ENCODE measurements around the gene TMPRSS11F.

The TMPRSS11F gene

DNA sequence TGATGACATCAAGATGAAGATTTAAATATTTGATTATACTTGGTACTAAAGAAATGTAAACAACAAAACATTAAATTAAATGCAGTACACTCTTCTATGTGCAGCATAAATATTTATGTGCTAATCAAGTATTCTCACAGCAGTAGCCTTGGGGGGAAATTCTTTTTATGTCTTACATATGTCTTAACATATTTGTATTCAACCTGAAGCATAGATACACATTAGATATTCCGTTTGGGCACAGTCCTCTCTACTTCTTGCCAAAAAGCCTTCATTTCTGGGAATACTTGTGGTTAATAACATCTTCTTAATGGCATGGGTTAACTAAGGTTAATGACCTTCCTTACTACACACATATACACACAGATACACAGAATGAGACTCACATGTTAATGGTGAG is 19.8 kb downstream of the TMPRSS11F start:
- Histone ChIP-seq H3K27me3 (no peaks in the 10 kb centered on the region), H3K36me3 (no peaks in the 10 kb centered on the region), H4K20me1 (no peaks in the 10 kb centered on the region), H3K4me1 (no peaks in the 10 kb centered on the region), H3K27ac (no peak overlapping the region), H3K4me3 (no peak overlapping the region), H3K9ac (no peak overlapping the region), H3K4me2 (no peak overlapping the region), H3K9me3 (replicated peaks in 1 of 11) (0 out of 22 replicates have a peak, but pooled peaks cover 0 to under 1% (median 0%) of the 10 kb centered on the region in 11 experiments)
- no peak for TF ChIP-seq Cebpa-rat (IDR thresholded peaks at IDR 0.05)

DNA sequence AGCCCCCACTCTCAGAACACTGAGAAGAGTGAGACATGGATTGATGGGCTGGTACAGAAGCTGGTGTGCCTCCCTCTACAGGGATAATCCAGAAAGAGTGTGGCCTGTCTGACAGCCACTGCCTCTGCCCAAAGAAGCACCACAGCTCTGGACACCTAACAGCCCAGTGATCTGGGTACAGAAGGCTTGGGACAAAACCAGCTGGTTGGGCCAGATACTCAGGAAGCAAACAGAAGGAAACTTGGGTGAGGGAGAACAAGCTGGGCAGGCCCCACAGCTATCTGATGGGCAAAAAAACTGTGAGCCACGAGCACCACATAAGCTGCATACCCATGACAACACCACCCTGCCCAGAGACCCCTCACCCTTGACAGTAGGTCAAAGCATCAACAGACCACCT is 46.9 kb downstream of the TMPRSS11F start:
- Histone ChIP-seq H4K20me1 (no peaks in the 10 kb centered on the region), H3K9me3 (replicated peaks in 1 of 11) (peaks cover 0 to 8% (median 0%) of the 10 kb centered on the region in 11 experiments; a peak in 2 of 22 replicates), H3K4me1 (no peaks in the 10 kb centered on the region), H3K36me3 (no peaks in the 10 kb centered on the region), H3K9ac (no peak overlapping the region), H3K27ac (no peak overlapping the region), H3K4me3 (no peak overlapping the region), H3K4me2 (no peak overlapping the region), H3K27me3 (no peaks in the 10 kb centered on the region)
- no peak for TF ChIP-seq Cebpa-rat (IDR thresholded peaks at IDR 0.05)

DNA sequence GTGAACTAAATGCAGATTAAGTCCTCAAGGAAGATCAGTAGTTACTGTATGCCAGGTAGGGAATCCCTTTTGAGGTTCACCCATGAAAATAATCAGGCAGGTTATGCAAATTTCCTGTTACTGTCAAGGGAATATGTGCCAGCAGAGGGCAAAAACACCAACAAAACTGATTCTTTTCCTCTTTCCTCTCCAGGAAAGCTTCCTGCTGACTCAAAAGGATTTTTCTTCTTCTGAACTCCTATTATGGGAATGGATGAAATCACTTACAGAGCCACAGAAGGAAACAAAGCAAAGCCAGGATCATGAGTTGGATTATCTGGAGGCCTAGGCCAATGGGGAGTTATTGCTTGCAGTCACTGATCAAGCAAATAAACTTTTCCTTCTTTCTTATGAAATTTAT is 49.7 kb downstream of the TMPRSS11F start:
- H3K4me1 ChIP-seq: 0 out of 20 replicates have a peak, but pooled peaks cover 0 to 2% (median 0%) of the 10 kb centered on the region in 10 experiments
- no peaks in the 10 kb centered on the region for H4K20me1 ChIP-seq
- no peaks in the 10 kb centered on the region for H3K9me3 ChIP-seq (replicated peaks in 1 of 11)
- H3K9ac ChIP-seq: no peak overlapping the region
- no peak overlapping the region for H3K4me3 ChIP-seq
- H3K27ac ChIP-seq: no peak overlapping the region
- no peak for TF ChIP-seq Cebpa-rat (IDR thresholded peaks at IDR 0.05)
- no peaks in the 10 kb centered on the region for H3K36me3 ChIP-seq
- H3K4me2 ChIP-seq: no peak overlapping the region; a peak in 1 of 22 replicates
- H3K27me3 ChIP-seq: no peaks in the 10 kb centered on the region

DNA sequence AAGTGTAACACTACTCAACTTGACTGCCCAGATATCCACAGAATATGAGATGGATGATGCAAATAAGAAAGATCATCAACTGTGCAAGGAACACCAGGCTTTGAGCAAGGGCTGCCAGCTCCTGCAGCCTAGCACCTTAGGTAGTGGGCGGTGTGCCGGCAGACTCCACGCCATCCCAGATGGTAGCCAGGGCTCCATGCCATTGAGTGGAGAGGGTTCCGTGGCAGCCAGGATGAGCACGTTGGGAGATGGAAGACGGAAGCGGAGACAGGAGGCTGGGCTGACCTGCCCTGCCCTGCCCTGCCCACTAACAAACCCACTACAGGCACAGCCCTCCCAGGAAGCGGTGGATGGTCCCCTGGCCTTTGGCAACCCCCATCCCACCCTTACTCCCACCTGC is 51.9 kb downstream of the TMPRSS11F start:
- no peak overlapping the region for H3K27ac ChIP-seq

DNA sequence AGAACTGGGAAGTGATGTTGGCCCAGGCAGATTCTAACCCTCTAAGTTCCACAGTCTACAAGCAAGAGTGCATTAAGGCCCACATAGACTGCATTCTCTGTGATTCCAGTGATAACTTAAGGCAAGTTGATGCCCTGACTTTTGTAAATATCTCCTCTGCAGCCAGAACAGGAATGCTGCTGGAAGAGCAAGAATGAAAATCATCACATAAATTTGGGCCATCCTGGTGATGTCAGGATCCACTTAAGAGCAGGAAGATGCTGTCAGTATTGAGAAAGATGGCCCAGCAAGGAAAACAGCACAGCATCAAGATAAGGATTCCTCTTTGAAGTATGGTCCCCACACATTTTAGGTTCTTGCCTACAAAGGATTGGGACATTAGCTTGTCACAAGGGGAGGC is 52.4 kb downstream of the TMPRSS11F start:
- Histone ChIP-seq H3K9me3 (replicated peaks in 1 of 11) (no peaks in the 10 kb centered on the region), H3K36me3 (no peaks in the 10 kb centered on the region), H4K20me1 (no peaks in the 10 kb centered on the region), H3K27me3 (no peaks in the 10 kb centered on the region), H3K27ac (no peak overlapping the region), H3K4me1 (peaks cover 0 to 8% (median 0%) of the 10 kb centered on the region in 10 experiments; a peak in 1 of 20 replicates), H3K4me2 (no peak overlapping the region), H3K4me3 (no peak overlapping the region), H3K9ac (no peak overlapping the region)
- no peak for TF ChIP-seq Cebpa-rat (IDR thresholded peaks at IDR 0.05)

More for the DNA sequence above, 51.9 kb downstream of the TMPRSS11F start:
- H3K4me2 ChIP-seq: no peak overlapping the region
- no peak overlapping the region for H3K4me3 ChIP-seq
- H3K9ac ChIP-seq: no peak overlapping the region
- H4K20me1 ChIP-seq: no peaks in the 10 kb centered on the region
- H3K4me1 ChIP-seq: peaks cover 0 to 8% (median 0%) of the 10 kb centered on the region in 10 experiments; a peak in 1 of 20 replicates
- H3K9me3 ChIP-seq (replicated peaks in 1 of 11): no peaks in the 10 kb centered on the region
- no peak for TF ChIP-seq Cebpa-rat (IDR thresholded peaks at IDR 0.05)
- H3K36me3 ChIP-seq: no peaks in the 10 kb centered on the region
- H3K27me3 ChIP-seq: no peaks in the 10 kb centered on the region

DNA sequence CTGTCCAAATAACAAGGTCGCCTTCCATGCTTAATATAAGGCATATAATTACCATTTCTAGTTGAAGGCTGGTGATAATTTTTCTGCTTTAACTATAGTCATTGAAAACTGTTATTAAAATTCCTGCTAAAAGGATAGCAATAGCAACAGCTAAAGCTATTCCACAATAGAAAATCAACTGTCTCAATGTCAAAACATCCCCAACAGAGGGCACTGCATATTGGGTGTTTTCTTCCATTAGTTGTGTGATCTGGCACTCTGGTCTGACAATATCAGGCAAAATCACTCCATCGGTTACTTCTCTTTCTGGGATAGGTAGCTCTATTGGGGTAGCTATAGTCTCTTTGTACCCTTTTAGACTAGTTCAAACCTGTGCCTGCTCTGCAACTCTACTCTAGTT is 53.5 kb downstream of the TMPRSS11F start:
- Histone ChIP-seq H3K9ac (no peak overlapping the region), H3K4me1 (peaks cover 0 to 8% (median 0%) of the 10 kb centered on the region in 10 experiments; a peak in 2 of 20 replicates), H3K27ac (no peak overlapping the region), H3K9me3 (replicated peaks in 1 of 11) (no peaks in the 10 kb centered on the region), H3K36me3 (no peaks in the 10 kb centered on the region), H3K27me3 (no peaks in the 10 kb centered on the region), H3K4me3 (no peak overlapping the region), H3K4me2 (no peak overlapping the region), H4K20me1 (no peaks in the 10 kb centered on the region)
- TF ChIP-seq Cebpa-rat (IDR thresholded peaks at IDR 0.05): no peak

DNA sequence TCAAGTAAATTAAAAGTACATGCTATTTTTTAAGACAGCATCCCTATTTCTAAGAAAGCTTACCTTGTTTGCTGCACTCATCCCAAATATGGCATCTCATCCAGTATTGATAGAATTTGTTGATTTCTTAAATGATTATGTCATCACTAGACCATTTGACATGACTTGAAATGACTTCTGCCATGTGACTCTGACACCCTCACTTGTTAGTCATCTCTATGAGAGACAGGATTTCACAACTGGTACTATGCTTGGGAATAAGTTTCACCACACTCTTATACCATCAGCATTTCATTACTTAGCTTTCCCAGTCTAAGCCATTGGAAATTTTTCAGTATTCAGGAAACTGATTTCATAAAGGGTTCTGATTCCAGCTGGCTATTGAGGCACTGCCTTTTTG is 55.3 kb downstream of the TMPRSS11F start:
- H3K4me2 ChIP-seq: 0 out of 22 replicates have a peak overlapping the region, but pooled peaks of 1 of the 11 experiments have one; percentile 13
- H4K20me1 ChIP-seq: no peaks in the 10 kb centered on the region
- H3K4me1 ChIP-seq: peaks cover 0 to 8% (median 0%) of the 10 kb centered on the region in 10 experiments; a peak in 2 of 20 replicates
- H3K4me3 ChIP-seq: no peak overlapping the region
- no peak for TF ChIP-seq Cebpa-rat (IDR thresholded peaks at IDR 0.05)
- H3K27ac ChIP-seq: peak overlapping the region in 2 of 11 experiments; percentile 17 to 19; a peak in 2 of 22 replicates
- no peaks in the 10 kb centered on the region for H3K27me3 ChIP-seq
- no peak overlapping the region for H3K9ac ChIP-seq
- no peaks in the 10 kb centered on the region for H3K36me3 ChIP-seq
- H3K9me3 ChIP-seq (replicated peaks in 1 of 11): no peaks in the 10 kb centered on the region

DNA sequence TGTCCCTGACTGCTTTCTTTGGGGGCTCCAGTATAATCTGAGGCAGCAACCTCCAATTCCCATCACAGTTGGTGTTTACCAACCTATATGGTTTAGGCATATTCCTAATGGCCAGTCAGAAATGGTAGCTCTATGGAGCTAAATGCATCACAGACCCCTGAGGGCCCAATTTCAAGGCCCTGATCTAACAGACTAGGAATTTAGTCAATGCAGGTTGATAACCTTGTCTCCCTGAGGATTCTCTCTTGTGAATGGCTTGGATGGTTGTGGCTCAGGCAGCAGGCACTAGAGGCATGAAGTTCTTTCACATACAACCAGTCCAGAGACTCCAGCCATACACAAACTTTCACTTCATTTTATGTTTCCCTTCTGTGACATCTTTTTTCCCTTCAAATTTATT is 59.4 kb downstream of the TMPRSS11F start:
- Histone ChIP-seq H3K4me1 (peaks cover 0 to 8% (median 0%) of the 10 kb centered on the region in 10 experiments; a peak in 2 of 20 replicates), H3K9ac (no peak overlapping the region), H3K36me3 (no peaks in the 10 kb centered on the region), H3K27ac (no peak overlapping the region), H3K27me3 (no peaks in the 10 kb centered on the region), H3K9me3 (replicated peaks in 1 of 11) (no peaks in the 10 kb centered on the region), H3K4me2 (no peak overlapping the region), H3K4me3 (no peak overlapping the region), H4K20me1 (no peaks in the 10 kb centered on the region)
- TF ChIP-seq Cebpa-rat (IDR thresholded peaks at IDR 0.05): no peak

DNA sequence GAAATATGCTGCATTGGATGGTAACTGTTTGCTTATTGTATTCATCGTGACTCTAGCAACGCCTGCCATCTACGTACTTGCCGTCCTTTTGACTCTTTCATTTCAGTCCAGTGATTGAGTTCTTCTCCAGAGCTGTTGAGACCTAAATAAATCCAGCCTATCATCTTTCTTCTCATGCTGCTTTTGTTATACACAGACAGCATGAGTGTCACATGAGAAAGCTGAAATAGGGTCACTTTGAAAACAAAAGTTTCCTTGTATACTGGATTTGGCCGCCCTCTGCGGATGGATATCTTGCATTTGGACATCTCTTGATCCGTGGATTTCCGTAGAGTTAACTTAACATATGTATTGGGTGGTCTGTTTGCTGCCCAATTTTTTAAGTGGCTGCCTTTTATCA is 67.2 kb downstream of the TMPRSS11F start:
- TF ChIP-seq Cebpa-rat (IDR thresholded peaks at IDR 0.05): no peak
- Histone ChIP-seq H3K4me1 (no peaks in the 10 kb centered on the region), H3K4me2 (no peak overlapping the region), H3K4me3 (no peak overlapping the region), H3K36me3 (no peaks in the 10 kb centered on the region), H3K27me3 (no peaks in the 10 kb centered on the region), H3K9me3 (replicated peaks in 1 of 11) (no peaks in the 10 kb centered on the region), H3K27ac (no peak overlapping the region), H4K20me1 (no peaks in the 10 kb centered on the region), H3K9ac (no peak overlapping the region)

DNA sequence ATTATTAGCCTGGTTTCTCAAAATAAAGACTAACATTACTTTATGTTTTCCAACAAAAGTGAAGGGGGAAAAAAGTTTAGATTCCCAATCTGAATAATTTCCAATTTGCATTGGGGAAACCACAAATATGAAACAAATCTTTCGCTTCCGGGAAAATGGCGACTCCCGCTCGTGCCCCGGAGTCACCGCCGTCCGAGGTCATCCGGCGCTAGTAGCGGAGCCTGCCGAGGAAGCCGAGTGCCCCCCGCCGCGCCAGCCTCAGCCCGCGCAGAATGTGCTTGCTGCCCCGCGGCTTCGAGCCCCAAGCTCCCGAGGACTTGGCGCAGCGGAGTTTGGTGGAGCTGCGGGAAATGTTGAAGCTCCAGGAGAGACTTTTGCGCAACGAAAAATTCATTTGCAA is 91.4 kb downstream of the TMPRSS11F start:
- H3K4me3 ChIP-seq: no peak overlapping the region
- H3K9ac ChIP-seq: no peak overlapping the region
- no peak overlapping the region for H3K4me2 ChIP-seq
- TF ChIP-seq Cebpa-rat (IDR thresholded peaks at IDR 0.05): no peak
- H3K36me3 ChIP-seq: no peaks in the 10 kb centered on the region
- H3K27me3 ChIP-seq: no peaks in the 10 kb centered on the region
- H3K4me1 ChIP-seq: no peaks in the 10 kb centered on the region
- H3K9me3 ChIP-seq (replicated peaks in 1 of 11): peaks cover 0 to 5% (median 0%) of the 10 kb centered on the region in 11 experiments; a peak in 1 of 22 replicates
- H4K20me1 ChIP-seq: no peaks in the 10 kb centered on the region
- H3K27ac ChIP-seq: no peak overlapping the region

Measured in BLaER1 treated with 17β-estradiol and CSF1 and Interleukin-3, amounts not matched to agents 10 nM and 100 nM (cell line).